IPS-20b (cell line): ENCODE data around the gene GFOD1.

Source experiments
- H3K27ac ChIP-seq: one replicate; pipeline ENCODE4 v1.5.1; 2013; ENCODE audit warnings: low read length
- H3K27me3 ChIP-seq: 2 replicates; pipeline ENCODE4 v1.6.1; 2013; ENCODE audit warnings: mild to moderate bottlenecking, low read length, inconsistent platforms; ENCODE audit not compliant: insufficient read depth
- H3K36me3 ChIP-seq: 2 replicates; pipeline ENCODE4 v1.6.1; 2013; ENCODE audit warnings: low read depth, mild to moderate bottlenecking, inconsistent platforms, low read length, moderate library complexity; ENCODE audit not compliant: insufficient read depth
- H3K4me1 ChIP-seq: 2 replicates; pipeline ENCODE4 v1.6.1; 2013; ENCODE audit warnings: mild to moderate bottlenecking, control low read depth, inconsistent platforms, low read length, moderate library complexity; ENCODE audit not compliant: insufficient read depth
- H3K4me3 ChIP-seq: 2 replicates; pipeline ENCODE4 v1.5.1; 2013; ENCODE audit warnings: mild to moderate bottlenecking, low read length, inconsistent platforms
- H3K9ac ChIP-seq: 2 replicates; pipeline ENCODE4 v1.6.1; 2013; ENCODE audit warnings: low read depth, mild to moderate bottlenecking, inconsistent platforms, low read length, moderate library complexity
- H3K9me3 ChIP-seq: 2 replicates; pipeline ENCODE4 v1.6.1; 2013; ENCODE audit warnings: mild to moderate bottlenecking, low read depth, low read length, inconsistent platforms; ENCODE audit not compliant: insufficient read depth

Gene GFOD1

DNA sequence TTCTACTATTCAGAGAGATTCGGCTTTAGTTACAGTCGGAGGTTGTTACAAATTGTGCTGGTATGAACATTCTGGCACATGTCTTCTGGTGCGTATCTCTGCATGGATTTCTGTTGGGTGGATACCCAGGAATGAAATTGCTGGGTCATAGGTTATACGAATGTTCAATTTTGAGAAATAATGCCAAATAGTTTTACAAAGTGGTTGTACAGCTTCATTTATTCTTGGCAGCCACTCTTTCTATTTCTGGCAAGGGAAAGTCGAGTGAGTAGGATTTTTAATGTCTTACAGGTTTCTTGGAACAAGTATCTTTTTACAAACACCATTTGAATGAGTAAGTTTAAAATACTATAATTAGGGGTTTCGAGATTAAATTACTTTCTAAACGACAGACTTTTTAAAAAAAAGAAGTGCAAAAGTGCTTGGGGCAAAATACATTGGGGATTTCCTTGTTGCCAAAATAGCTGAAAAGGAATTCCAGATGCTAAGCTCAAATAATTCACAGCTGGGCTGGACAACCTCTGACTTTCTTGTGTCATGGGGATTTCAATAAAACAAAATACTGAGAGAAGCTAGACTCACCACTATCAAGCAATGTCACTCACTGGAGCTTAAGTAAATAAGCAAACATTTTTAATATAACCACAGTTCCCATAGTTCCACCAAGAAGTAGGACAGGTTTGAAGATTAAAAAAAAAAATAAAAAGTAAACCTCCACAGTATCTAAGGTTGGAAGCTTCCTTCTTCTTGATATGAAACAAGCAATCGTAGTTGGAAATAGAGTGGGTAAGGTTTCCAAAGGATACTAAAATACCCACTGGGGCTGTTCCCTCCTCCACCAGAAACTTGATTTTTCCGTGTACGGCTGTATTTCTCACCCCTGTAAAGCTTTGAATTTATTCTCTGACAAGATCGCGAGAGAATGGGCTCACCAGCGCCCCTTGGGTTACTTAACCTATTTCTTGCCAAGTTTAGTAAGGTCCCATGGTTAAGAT is 21.6 kb upstream of the GFOD1 start:
- H3K27ac ChIP-seq = no peak overlapping the region
- no peaks in the 10 kb centered on the region for H3K4me1 ChIP-seq
- no peaks in the 10 kb centered on the region for H3K36me3 ChIP-seq
- no peak overlapping the region for H3K4me3 ChIP-seq
- H3K9ac ChIP-seq = no peak overlapping the region
- no peaks in the 10 kb centered on the region for H3K27me3 ChIP-seq
- no peaks in the 10 kb centered on the region for H3K9me3 ChIP-seq

DNA sequence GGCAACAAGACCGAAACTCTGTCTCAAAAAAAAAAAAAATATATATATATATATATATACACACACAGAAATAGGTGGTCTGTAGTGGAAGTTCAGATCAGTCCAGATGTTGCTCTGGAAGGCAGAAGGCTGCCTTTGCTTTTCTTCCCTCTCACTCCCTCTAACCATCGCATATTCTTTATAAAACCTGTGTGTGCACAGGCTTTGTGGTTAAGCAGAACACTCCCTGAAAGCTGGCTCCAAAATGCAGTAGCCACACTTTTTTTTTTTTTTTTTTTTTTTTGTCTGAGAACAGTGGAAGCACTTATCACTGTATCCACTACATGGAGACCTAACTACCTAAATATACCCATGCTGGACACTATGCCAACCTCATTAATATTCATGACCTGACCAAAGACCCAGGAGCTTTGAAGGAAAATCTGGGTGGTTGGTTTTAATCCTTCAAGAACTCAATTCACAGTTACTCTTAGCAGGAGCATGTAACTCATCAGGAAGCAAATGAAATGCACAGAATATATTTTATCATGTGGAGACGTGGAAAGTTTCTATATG is 20.0 kb upstream of the GFOD1 start:
- H3K27me3 ChIP-seq = no peaks in the 10 kb centered on the region
- H3K9ac ChIP-seq = no peak overlapping the region
- no peaks in the 10 kb centered on the region for H3K36me3 ChIP-seq
- no peak overlapping the region for H3K27ac ChIP-seq
- no peak overlapping the region for H3K4me3 ChIP-seq
- H3K9me3 ChIP-seq = no peaks in the 10 kb centered on the region
- no peaks in the 10 kb centered on the region for H3K4me1 ChIP-seq

- H3K4me3 ChIP-seq = no peak overlapping the region
- no peaks in the 10 kb centered on the region for H3K4me1 ChIP-seq
- H3K36me3 ChIP-seq = no peaks in the 10 kb centered on the region
- no peak overlapping the region for H3K9ac ChIP-seq
- H3K27me3 ChIP-seq = no peaks in the 10 kb centered on the region
- no peaks in the 10 kb centered on the region for H3K9me3 ChIP-seq
- H3K27ac ChIP-seq = no peak overlapping the region
Observed at GRCh38 chr6:13505345-13505734, 17.9 kb upstream of the GFOD1 start.

DNA sequence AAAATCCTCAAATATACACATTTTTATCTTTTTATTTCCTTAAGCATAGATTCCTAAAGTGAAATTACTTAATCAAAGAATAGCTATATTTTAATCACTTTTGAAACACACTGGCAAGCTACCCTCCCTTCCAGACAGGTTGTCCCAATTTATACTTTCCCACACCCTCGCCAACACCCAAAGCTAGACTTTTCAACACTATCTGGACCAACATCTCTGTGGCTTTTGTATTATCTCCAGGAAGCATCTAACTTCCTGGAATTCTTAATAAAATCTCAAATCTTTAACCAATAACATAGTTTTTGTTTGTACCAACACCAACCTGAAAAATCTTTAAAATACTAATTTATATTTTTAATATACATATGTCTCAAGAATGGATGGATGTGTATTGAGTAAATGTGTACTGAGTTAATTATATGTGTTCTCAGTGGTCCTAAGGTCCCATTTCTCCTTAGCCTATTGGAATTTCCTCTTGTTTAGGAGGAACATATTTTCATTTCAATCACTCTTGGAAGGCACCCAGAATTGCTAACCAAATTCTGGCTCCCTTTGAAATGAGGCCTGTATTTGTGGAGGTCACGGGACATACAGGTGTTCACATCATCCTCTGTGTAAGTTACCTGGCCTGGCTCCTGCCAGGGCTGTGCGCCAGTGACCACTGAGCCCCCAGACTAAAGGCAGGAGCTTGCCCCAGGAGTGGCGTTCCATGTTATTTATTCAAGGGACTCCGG is 17.4 kb upstream of the GFOD1 start:
- Histone ChIP-seq H3K27me3 (no peaks in the 10 kb centered on the region), H3K4me1 (no peaks in the 10 kb centered on the region), H3K27ac (no peak overlapping the region), H3K4me3 (no peak overlapping the region), H3K9me3 (no peaks in the 10 kb centered on the region), H3K9ac (no peak overlapping the region), H3K36me3 (no peaks in the 10 kb centered on the region)

- H3K36me3 ChIP-seq = no peaks in the 10 kb centered on the region
- H3K27me3 ChIP-seq = no peaks in the 10 kb centered on the region
- H3K9ac ChIP-seq = no peak overlapping the region
- no peaks in the 10 kb centered on the region for H3K9me3 ChIP-seq
- no peak overlapping the region for H3K27ac ChIP-seq
- H3K4me3 ChIP-seq = no peak overlapping the region
- H3K4me1 ChIP-seq = peaks cover 5% of the 10 kb centered on the region
Observed at GRCh38 chr6:13500915-13501314, 13.5 kb upstream of the GFOD1 start.

DNA sequence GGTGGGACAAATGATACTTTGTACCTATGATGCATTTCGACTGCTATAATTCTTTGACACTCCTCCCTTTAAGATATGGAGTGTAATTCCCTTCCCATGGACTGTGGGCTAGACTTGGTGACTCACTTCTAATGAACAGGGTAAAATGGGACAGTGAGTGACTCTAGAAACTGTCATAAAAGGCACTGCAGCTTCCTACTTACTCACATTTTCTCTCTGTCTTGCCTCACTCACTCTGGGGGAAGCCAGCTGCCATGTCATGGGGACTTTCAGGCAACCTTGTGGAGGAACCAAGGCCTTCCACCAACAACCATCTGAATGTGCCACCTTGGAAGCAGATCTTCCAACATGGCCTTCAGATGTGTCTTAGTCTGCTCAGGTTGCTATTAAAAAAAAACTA is 12.9 kb upstream of the GFOD1 start:
- no peak overlapping the region for H3K27ac ChIP-seq
- peaks cover 12% of the 10 kb centered on the region for H3K4me1 ChIP-seq
- H3K36me3 ChIP-seq = no peaks in the 10 kb centered on the region
- H3K27me3 ChIP-seq = no peaks in the 10 kb centered on the region
- H3K9ac ChIP-seq = no peak overlapping the region
- no peaks in the 10 kb centered on the region for H3K9me3 ChIP-seq
- H3K4me3 ChIP-seq = no peak overlapping the region

- Histone ChIP-seq H3K27me3 (no peaks in the 10 kb centered on the region), H3K9ac (no peak overlapping the region; the same call in 1 of the 2 replicates), H3K27ac (no peak overlapping the region), H3K4me3 (no peak overlapping the region), H3K9me3 (no peaks in the 10 kb centered on the region), H3K4me1 (peaks cover 13% of the 10 kb centered on the region), H3K36me3 (no peaks in the 10 kb centered on the region)
Observed at GRCh38 chr6:13496513-13497190, 9.3 kb upstream of the GFOD1 start.

GRCh38 chr6:13495818-13496217 is 8.4 kb upstream of the GFOD1 start:
- no peak overlapping the region for H3K27ac ChIP-seq
- no peaks in the 10 kb centered on the region for H3K36me3 ChIP-seq
- no peak overlapping the region for H3K9ac ChIP-seq
- no peaks in the 10 kb centered on the region for H3K9me3 ChIP-seq
- no peak overlapping the region for H3K4me3 ChIP-seq
- H3K27me3 ChIP-seq = no peaks in the 10 kb centered on the region; the same call in 1 of the 2 replicates
- peaks cover 13% of the 10 kb centered on the region for H3K4me1 ChIP-seq

- H3K4me1 ChIP-seq = peaks cover 13% of the 10 kb centered on the region
- H3K9ac ChIP-seq = no peak overlapping the region
- H3K27me3 ChIP-seq = peaks cover 3% of the 10 kb centered on the region; the same call in 1 of the 2 replicates
- H3K36me3 ChIP-seq = no peaks in the 10 kb centered on the region
- H3K4me3 ChIP-seq = no peak overlapping the region
- H3K9me3 ChIP-seq = no peaks in the 10 kb centered on the region
- no peak overlapping the region for H3K27ac ChIP-seq
Observed at GRCh38 chr6:13495112-13495776, 7.8 kb upstream of the GFOD1 start.

DNA sequence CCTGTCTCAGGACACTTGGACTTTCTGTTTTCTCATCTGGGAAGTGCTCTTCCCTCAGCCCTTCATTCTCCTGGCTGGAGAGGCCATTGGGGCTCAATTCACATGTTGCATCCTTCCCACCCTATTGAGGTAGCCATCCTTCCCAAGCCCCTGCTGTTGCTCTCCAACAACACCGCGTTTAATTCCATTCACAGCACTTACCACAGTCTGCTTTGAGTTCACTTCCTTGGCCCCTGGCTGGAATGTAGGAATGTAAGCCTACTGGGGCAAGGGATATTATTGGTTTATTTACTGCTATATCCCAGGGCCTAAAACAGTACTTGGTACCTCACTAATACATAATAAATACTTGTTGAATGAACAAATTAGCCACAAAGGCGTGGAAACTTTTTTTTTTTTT is 6.7 kb upstream of the GFOD1 start:
- H3K4me1 ChIP-seq = peaks cover 13% of the 10 kb centered on the region
- H3K4me3 ChIP-seq = no peak overlapping the region
- H3K9ac ChIP-seq = no peak overlapping the region
- no peaks in the 10 kb centered on the region for H3K36me3 ChIP-seq
- no peak overlapping the region for H3K27ac ChIP-seq
- H3K9me3 ChIP-seq = no peaks in the 10 kb centered on the region
- peaks cover 14% of the 10 kb centered on the region for H3K27me3 ChIP-seq

DNA sequence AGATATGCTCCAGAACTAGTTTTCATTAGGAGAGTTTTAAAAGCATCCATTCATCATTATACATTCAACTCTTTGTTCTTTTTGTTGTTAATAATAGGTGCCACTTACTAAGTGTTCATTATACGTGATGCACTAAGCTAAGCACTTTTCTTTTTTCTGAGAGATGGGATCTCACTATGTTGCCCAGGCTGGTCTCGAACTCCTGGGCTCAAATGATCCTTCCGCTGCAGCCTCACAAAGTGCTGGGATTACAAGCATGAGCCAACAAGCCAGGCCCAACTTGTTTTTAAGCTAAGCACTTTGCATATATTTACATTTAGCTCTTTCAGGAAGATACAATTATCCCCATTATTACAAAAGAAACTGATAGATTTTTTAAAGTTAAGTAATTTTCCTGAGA is 5.7 kb upstream of the GFOD1 start:
- Histone ChIP-seq H3K4me3 (no peak overlapping the region), H3K27me3 (peaks cover 24% of the 10 kb centered on the region), H3K36me3 (no peaks in the 10 kb centered on the region), H3K4me1 (peaks cover 16% of the 10 kb centered on the region), H3K9ac (no peak overlapping the region), H3K27ac (no peak overlapping the region), H3K9me3 (no peaks in the 10 kb centered on the region)
